HG03135 (cell line): Measurements from ENCODE around the gene CHEK1.
"Not testable (repeated sequence)": the region's sequence is repeated elsewhere in the genome, so short reads cannot be mapped to it uniquely, and the experiment has no call there.

Experiments
- ATAC-seq: cut with Tn5 transposase; IDR thresholded peaks from one replicate; pipeline ENCODE4 v1.9.1; 2021; ENCODE audit warnings: mild to moderate bottlenecking, moderate library complexity; ENCODE audit not compliant: unreplicated experiment

Gene CHEK1

DNA sequence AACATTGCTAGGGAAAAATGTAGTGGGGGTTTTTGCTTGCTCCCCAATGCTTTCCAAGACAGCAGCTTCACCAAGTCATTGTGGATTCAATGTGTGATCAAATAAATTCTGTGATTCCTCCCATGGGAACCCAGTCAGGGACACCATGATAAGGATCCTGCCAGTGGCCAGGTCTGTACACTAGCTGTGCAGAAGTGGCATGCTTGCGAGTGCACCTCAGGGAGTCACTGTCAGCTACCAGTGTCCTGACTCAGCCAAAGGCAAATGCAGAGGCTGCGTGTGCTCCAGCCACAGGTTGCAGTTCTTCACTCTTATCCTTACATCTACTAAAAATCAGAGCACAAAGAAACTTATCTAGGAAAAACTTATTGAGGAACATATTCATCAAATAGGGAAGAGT is 65.0 kb downstream of the CHEK1 start:
- no peak for ATAC-seq

DNA sequence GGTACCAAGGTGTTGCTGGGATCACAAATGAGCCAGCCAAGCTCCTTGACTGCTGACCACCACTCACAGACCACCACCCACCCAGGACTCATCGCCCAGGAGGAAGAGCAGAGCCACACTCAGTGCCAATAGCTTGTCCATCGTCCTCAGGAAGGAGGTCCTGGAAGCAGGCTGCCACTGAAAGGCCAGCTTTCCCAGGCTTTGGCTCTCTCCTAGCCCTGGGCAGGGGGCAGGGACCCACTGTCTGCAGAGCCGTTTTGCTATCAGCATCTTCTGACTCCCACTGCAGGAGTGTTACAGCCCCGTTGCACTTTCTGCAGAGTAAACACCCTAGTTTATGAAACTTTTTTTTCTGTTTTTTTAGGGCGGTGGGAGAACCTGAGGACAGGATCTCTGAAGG is 67.9 kb downstream of the CHEK1 start:
- ATAC-seq: no peak

DNA sequence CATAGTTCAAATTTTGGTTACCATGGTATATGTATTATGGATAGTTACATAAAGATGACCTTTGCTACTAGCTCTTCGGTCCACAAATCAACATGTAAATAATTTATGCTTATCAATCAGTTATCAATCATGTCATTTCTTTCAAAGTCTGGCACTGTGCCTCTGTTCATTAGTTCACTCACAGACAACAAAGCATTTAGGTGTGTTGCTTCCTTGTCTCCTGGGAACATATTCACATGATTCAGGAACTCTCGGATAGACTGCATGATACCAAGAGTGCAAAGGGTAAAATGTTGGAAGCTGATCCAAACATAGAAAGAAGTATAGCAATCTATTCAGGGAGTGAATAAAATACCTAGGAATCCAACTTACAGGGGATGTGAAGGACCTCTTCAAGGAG is 70.0 kb downstream of the CHEK1 start:
- no peak for ATAC-seq

GRCh38 chr11:125701018-125701610 is 76.2 kb downstream of the CHEK1 start:
- no peak for ATAC-seq

DNA sequence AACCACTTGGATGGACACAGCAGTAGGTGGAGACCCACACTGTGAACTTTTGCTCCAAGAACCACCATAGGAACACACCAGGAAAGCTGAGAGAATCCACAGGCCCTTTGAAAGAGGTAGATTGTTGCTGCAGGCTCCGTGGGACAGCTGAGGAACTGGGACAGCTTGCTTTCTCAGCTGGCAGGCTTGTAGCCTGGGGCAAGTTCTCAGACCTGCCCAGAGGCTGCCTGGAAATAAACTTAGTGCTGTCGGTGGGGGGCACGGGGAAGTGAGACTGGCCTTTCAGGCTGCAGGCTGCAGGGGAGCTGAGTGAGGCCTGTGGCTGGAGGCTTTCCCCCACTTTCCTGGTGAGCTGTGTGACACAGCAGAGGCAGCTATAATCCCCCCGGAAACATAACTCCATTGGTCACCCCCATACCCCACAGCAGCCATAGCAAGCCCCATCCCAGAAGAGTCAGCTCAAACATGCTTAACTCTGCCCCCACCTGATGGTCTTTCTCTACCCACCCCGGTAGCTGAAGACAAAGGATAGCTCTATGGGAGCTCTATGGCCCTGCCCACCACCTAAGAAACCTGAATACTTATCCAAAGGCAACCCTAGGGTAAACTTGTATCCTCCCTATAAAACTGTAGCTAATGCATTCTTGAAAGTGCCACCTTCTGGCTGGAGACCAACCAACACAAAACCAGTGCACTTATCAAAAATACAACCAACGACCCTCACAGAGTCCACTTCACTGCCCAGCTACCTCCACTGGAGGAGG is 77.1 kb downstream of the CHEK1 start:
- ATAC-seq: no peak

GRCh38 chr11:125704686-125705085 is 79.7 kb downstream of the CHEK1 start:
- not testable (repeated sequence) for ATAC-seq

DNA sequence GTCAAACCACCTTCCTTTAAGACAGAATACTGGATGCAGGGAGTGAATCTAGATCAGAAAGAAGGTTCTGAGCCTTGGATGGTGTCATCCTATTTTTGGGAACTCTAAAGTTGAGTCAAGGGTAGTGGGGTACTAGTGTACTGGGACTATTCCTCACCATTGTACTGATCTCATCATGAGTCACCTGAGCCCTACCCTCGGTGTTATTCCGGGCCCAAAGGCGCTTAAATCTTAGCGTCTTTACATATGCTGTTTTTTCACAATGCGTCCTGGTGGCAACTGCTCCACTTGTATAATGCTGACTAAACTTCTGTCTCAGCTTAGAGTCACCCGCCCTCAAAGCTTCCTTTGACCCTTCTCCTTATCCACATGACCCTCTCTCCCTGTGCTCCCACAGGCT is 95.8 kb downstream of the CHEK1 start:
- ATAC-seq: no peak

DNA sequence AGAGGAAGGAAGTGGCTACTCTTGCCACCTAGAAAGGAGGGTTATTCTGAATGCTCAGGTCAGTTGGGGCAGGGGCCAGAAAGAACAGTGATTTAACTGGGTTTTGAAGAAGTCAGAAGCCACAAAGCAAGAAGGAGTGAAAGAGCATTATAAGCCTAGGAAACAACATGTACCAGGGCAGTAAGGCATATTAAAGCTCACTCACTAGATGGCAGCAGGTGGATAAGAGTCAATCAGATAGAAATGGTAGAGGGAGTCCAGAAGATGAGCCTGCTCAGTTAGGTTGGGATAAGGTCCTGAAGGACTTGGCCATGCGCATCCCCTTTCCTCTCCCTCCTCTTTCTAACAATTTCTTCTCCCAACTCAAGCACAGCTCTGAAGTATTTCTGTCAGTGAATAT is 99.2 kb downstream of the CHEK1 start:
- no peak for ATAC-seq
